ENCODE data around the gene MXRA8. TPM values are rescaled to one million over a fixed set of nuclear protein-coding genes. Genes with fewer than 3 reads are reported as not detected.
A peak's percentile ranks its signal among the peaks of the same experiment; 100 is the strongest.

The MXRA8 gene
- total and polyA plus RNA-seq, 2 donors from 2014 or later: 26.0 to 64.7 TPM

DNA sequence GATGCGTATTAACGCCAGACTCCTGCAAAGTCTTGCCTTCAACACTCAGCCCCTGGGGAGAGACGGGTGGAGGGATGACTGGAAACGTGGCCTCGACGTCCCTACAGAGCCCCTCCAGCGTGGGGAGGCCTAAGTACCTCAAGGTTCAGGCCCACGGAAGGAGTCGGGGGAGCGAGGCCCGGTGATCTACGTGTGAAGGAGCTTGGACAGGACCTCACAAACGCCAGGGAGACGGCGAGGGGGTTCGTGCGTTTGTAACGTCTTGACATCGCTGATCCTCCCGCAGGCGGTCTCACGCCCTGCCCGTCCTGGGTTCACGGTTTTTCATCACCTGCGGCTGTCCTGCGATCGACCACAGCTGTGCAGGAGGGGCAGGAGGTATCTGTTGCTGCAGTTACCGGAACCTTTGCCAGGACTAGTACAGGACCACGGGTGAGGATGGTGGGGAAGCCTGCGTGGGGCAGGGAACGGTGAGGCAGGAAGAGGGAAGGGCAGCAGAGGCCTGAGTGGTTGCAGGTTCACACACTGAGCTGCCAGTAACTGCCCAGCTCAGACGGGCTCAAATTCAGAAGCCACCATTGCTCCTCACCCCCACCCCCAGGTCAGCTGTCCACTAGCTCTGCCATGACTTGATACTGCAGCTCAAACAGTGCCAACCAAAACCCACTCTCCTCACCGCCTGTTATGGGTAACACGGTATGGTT lies 41.7 kb upstream of the MXRA8 start:
- Histone ChIP-seq H3K9ac (ENCODE audit: low read length in 3 of 3) (peak overlapping the region; percentile 57 to 93 (median 77)), H3K9me3 (ENCODE audit: control insufficient read depth in 2 of 3, insufficient read depth in 1 of 3, low read length in 3 of 3) (no peaks in the 10 kb centered on the region), H3K4me1 (ENCODE audit: control insufficient read depth in 2 of 3, insufficient read depth in 2 of 3, low read depth in 1 of 3, low read length in 3 of 3) (peaks cover 4 to 22% (median 13%) of the 10 kb centered on the region in 3 donors), H3K27me3 (ENCODE audit: control insufficient read depth, insufficient read depth, low read length) (no peaks in the 10 kb centered on the region), H3K27ac (ENCODE audit: low read depth in 2 of 2, low read length in 2 of 2) (peak overlapping the region; percentile 8 to 63), H3K4me3 (ENCODE audit: low read length in 3 of 3) (peak overlapping the region; percentile 55 to 95 (median 89)), H3K36me3 (ENCODE audit: control insufficient read depth in 2 of 3, insufficient read depth in 3 of 3, low read length in 3 of 3) (peaks cover 10 to 41% (median 20%) of the 10 kb centered on the region in 3 donors)
- FAIRE-seq (no peak), DNase-seq (peak in 1 of 5 donors; percentile 30)
- TF ChIP-seq, protein P1, sequence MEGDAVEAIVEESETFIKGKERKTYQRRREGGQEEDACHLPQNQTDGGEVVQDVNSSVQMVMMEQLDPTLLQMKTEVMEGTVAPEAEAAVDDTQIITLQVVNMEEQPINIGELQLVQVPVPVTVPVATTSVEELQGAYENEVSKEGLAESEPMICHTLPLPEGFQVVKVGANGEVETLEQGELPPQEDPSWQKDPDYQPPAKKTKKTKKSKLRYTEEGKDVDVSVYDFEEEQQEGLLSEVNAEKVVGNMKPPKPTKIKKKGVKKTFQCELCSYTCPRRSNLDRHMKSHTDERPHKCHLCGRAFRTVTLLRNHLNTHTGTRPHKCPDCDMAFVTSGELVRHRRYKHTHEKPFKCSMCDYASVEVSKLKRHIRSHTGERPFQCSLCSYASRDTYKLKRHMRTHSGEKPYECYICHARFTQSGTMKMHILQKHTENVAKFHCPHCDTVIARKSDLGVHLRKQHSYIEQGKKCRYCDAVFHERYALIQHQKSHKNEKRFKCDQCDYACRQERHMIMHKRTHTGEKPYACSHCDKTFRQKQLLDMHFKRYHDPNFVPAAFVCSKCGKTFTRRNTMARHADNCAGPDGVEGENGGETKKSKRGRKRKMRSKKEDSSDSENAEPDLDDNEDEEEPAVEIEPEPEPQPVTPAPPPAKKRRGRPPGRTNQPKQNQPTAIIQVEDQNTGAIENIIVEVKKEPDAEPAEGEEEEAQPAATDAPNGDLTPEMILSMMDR (IDR thresholded peaks at IDR 0.05; ENCODE audit: borderline replicate concordance, extremely low read depth, insufficient read depth): no peak
- intact Hi-C loops (cut with DNase I): no loop called here

GRCh38 chr1:1399187-1399871 lies 41.0 kb upstream of the MXRA8 start, which contains the start of gene CCNL2:
TSS of gene CCNL2 (minus strand) at chr1:1399335. CDS start at chr1:1399306, 29 bp downstream.
- H3K27ac ChIP-seq (ENCODE audit: low read depth in 2 of 2, low read length in 2 of 2): peak within 1 kb of the TSS; percentile 63 to 70
- FAIRE-seq (no peak), DNase-seq (peak; percentile 99 to 100 (median 99))
- H3K9ac ChIP-seq (ENCODE audit: low read length in 3 of 3): peak within 1 kb of the TSS; percentile 77 to 93 (median 79)
- H3K9me3 ChIP-seq (ENCODE audit: control insufficient read depth in 2 of 3, insufficient read depth in 1 of 3, low read length in 3 of 3): no peaks in the 10 kb centered on the region
- TF ChIP-seq, protein P1 (IDR thresholded peaks at IDR 0.05; ENCODE audit: borderline replicate concordance, extremely low read depth, insufficient read depth): peak; percentile 44
- peaks cover 10 to 37% (median 21%) of the 10 kb centered on the region in 3 donors for H3K36me3 ChIP-seq (ENCODE audit: control insufficient read depth in 2 of 3, insufficient read depth in 3 of 3, low read length in 3 of 3)
- intact Hi-C loops (cut with DNase I): no loop called here
- peaks cover 4 to 22% (median 13%) of the 10 kb centered on the region in 3 donors for H3K4me1 ChIP-seq (ENCODE audit: control insufficient read depth in 2 of 3, insufficient read depth in 2 of 3, low read depth in 1 of 3, low read length in 3 of 3)
- H3K4me3 ChIP-seq (ENCODE audit: low read length in 3 of 3): peak within 1 kb of the TSS; percentile 86 to 95 (median 89)
- no peaks in the 10 kb centered on the region for H3K27me3 ChIP-seq (ENCODE audit: control insufficient read depth, insufficient read depth, low read length)

DNA sequence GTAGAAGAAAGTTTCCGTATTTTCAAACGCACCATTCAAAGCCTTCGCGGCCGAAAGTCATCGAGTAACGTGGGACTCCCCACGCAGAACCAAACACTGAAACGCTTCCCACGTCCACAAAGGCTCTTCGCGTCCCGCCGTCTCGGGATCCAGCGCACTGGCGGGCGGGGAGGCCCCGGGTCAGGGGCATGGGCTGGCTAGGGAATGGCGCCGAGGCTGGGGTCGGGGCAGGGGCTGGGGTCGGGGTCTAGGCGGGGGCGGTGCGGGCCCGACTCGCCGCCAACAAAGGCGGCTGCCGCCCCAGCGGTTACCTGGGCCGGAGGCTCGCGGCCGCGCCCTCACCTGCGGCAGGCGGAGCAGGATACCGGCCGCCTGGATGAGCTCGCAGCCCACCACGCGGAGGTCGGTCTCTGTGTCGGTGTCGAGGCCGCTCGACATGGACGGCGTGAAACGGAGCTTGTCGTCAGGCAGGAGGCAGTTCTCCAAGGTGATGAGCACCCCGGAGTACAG lies 40.4 kb upstream of the MXRA8 start:
- TF ChIP-seq, protein P1 (IDR thresholded peaks at IDR 0.05; ENCODE audit: borderline replicate concordance, extremely low read depth, insufficient read depth): no peak
- Histone ChIP-seq H3K9ac (ENCODE audit: low read length in 3 of 3) (peak overlapping the region; percentile 63 to 79 (median 75)), H3K9me3 (ENCODE audit: control insufficient read depth in 2 of 3, insufficient read depth in 1 of 3, low read length in 3 of 3) (no peaks in the 10 kb centered on the region), H3K27me3 (ENCODE audit: control insufficient read depth, insufficient read depth, low read length) (no peaks in the 10 kb centered on the region), H3K4me1 (ENCODE audit: control insufficient read depth in 2 of 3, insufficient read depth in 2 of 3, low read depth in 1 of 3, low read length in 3 of 3) (peaks cover 4 to 22% (median 13%) of the 10 kb centered on the region in 3 donors), H3K36me3 (ENCODE audit: control insufficient read depth in 2 of 3, insufficient read depth in 3 of 3, low read length in 3 of 3) (peaks cover 10 to 42% (median 25%) of the 10 kb centered on the region in 3 donors), H3K4me3 (ENCODE audit: low read length in 3 of 3) (peak overlapping the region; percentile 86 to 95 (median 86)), H3K27ac (ENCODE audit: low read depth in 2 of 2, low read length in 2 of 2) (peak overlapping the region in 1 of 2 donors; percentile 63)
- FAIRE-seq: no peak
- no peak for DNase-seq
- intact Hi-C loops (cut with DNase I): no loop called here

Data from kidney (tissue), 14 donors.